Epithelial cell of esophagus (primary cell): ENCODE data around the gene IL36G.

ENCODE experiments used
- DNase-seq: peaks from one replicate; pipeline ENCODE4 v3.0.0; 2010; ENCODE audit warnings: low read depth
- H3K4me3 ChIP-seq: 2 replicates; pipeline ENCODE4 v1.5.1; 2011; ENCODE audit warnings: mild to moderate bottlenecking, low read length, control low read depth
- CTCF ChIP-seq: IDR thresholded peaks from 2 replicates; pipeline ENCODE4 v1.5.1; 2011; ENCODE audit warnings: low read depth, mild to moderate bottlenecking, low read length, control low read depth, inconsistent platforms; ENCODE audit not compliant: insufficient read depth; ENCODE audit errors: missing control alignments

IL36G gene

GRCh38 chr2:112957511-112957910 is 20.3 kb upstream of the IL36G start:
- TF ChIP-seq CTCF: no peak
- DNase-seq: no peak
- H3K4me3 ChIP-seq: no peak overlapping the region

- DNase-seq: peak; percentile 76
- no peak overlapping the region for H3K4me3 ChIP-seq
- peak; percentile 90 for TF ChIP-seq CTCF
Observed at GRCh38 chr2:112958428-112959108, 19.2 kb upstream of the IL36G start.

- DNase-seq: peak; percentile 44
- TF ChIP-seq CTCF: no peak
- no peak overlapping the region for H3K4me3 ChIP-seq
Observed at GRCh38 chr2:112959109-112959812, 18.5 kb upstream of the IL36G start.

- no peak for DNase-seq
- H3K4me3 ChIP-seq: no peak overlapping the region
- TF ChIP-seq CTCF: peak; percentile 32
Observed at GRCh38 chr2:112960230-112960825, 17.5 kb upstream of the IL36G start.

- TF ChIP-seq CTCF: no peak
- no peak overlapping the region for H3K4me3 ChIP-seq
Observed at GRCh38 chr2:112962308-112963175, 15.3 kb upstream of the IL36G start.

GRCh38 chr2:112967023-112967422 is 10.8 kb upstream of the IL36G start:
- no peak for TF ChIP-seq CTCF

More at GRCh38 chr2:112962308-112963175, 15.3 kb upstream of the IL36G start:
- peak; percentile 83 for DNase-seq

More at GRCh38 chr2:112967023-112967422, 10.8 kb upstream of the IL36G start:
- H3K4me3 ChIP-seq: no peak overlapping the region
- no peak for DNase-seq
